Measurements from ENCODE around the gene AURKB. TPM values are rescaled to one million over a fixed set of nuclear protein-coding genes. Genes with fewer than 3 reads are reported as not detected.
"Not testable (repeated sequence)": the region's sequence is repeated elsewhere in the genome, so short reads cannot be mapped to it uniquely, and the experiment has no call there.

The AURKB gene
- 105 and 110 TPM in 2 replicates for total RNA-seq

- intact Hi-C loops (cut with micrococcal nuclease) = loop anchor here (1.0 kb wide), 5 partner anchors 10 to 39 kb away; partner anchors contain the start of genes BORCS6 and PFAS
These were observed at the start of gene AURKB for GRCh38 chr17:8209907-8210760. AURKB (minus strand) TSS chr17:8210575; CDS start chr17:8210224, 351 bp downstream.

- intact Hi-C loops (cut with micrococcal nuclease) = no loop called here
These were observed 47.4 kb upstream of the AURKB start for GRCh38 chr17:8257801-8258200.

- intact Hi-C loops (cut with micrococcal nuclease) = no loop called here
These were observed 46.3 kb upstream of the AURKB start for GRCh38 chr17:8256691-8257090.

- intact Hi-C loops (cut with micrococcal nuclease) = no loop called here
These were observed 45.9 kb upstream of the AURKB start for GRCh38 chr17:8256291-8256690.

- intact Hi-C loops (cut with micrococcal nuclease) = no loop called here
These were observed 45.1 kb upstream of the AURKB start for GRCh38 chr17:8255499-8255898.

GRCh38 chr17:8254881-8255280, 44.5 kb upstream of the AURKB start:
- intact Hi-C loops (cut with micrococcal nuclease) = no loop called here

GRCh38 chr17:8253801-8254200, 43.4 kb upstream of the AURKB start:
- intact Hi-C loops (cut with micrococcal nuclease) = no loop called here

GRCh38 chr17:8251411-8251810, 41.0 kb upstream of the AURKB start:
- intact Hi-C loops (cut with micrococcal nuclease) = not testable (repeated sequence)

- intact Hi-C loops (cut with micrococcal nuclease) = loop anchor here (1.0 to 2.0 kb wide), 8 partner anchors 38 to 813 kb away; partner anchors contain the start of genes AURKB, KDM6B, RANGRF and RPL26
These were observed 39.5 kb upstream of the AURKB start for GRCh38 chr17:8249621-8250500.

GRCh38 chr17:8248751-8249607, 38.6 kb upstream of the AURKB start, which contains the start of gene PFAS:
PFAS (plus strand) TSS chr17:8249289; CDS start chr17:8253938, 4,649 bp downstream.
- intact Hi-C loops (cut with micrococcal nuclease) = loop anchor here (1.0 to 2.0 kb wide), 8 partner anchors 39 to 812 kb away; partner anchors contain the start of genes AURKB, KDM6B, RANGRF and RPL26

- intact Hi-C loops (cut with micrococcal nuclease) = no loop called here
These were observed 34.4 kb upstream of the AURKB start for GRCh38 chr17:8244768-8245167.

- intact Hi-C loops (cut with micrococcal nuclease) = no loop called here
These were observed 33.5 kb upstream of the AURKB start for GRCh38 chr17:8243827-8244226.

GRCh38 chr17:8237886-8238285, 27.5 kb upstream of the AURKB start:
- intact Hi-C loops (cut with micrococcal nuclease) = no loop called here

- intact Hi-C loops (cut with micrococcal nuclease) = no loop called here
These were observed 26.8 kb upstream of the AURKB start for GRCh38 chr17:8237175-8237574.

GRCh38 chr17:8235676-8236075, 25.3 kb upstream of the AURKB start:
- intact Hi-C loops (cut with micrococcal nuclease) = no loop called here

- intact Hi-C loops (cut with micrococcal nuclease) = no loop called here
These were observed 24.2 kb upstream of the AURKB start for GRCh38 chr17:8234361-8235270.

GRCh38 chr17:8231701-8232100, 21.3 kb upstream of the AURKB start:
- intact Hi-C loops (cut with micrococcal nuclease) = no loop called here

- intact Hi-C loops (cut with micrococcal nuclease) = no loop called here
These were observed 16.8 kb upstream of the AURKB start for GRCh38 chr17:8227238-8227581.

GRCh38 chr17:8226536-8227237, 16.3 kb upstream of the AURKB start:
- intact Hi-C loops (cut with micrococcal nuclease) = loop anchor here (1.0 kb wide), 2 partner anchors 62 to 88 kb away; partner anchors contain the start of gene RANGRF
